ENCODE data around the gene TMEM11. TPM values are rescaled to one million over a fixed set of nuclear protein-coding genes. Genes with fewer than 3 reads are reported as not detected.

The TMEM11 gene
- total RNA-seq, 2 experiments from 2014 or later: 26.8 to 34.0 TPM

DNA sequence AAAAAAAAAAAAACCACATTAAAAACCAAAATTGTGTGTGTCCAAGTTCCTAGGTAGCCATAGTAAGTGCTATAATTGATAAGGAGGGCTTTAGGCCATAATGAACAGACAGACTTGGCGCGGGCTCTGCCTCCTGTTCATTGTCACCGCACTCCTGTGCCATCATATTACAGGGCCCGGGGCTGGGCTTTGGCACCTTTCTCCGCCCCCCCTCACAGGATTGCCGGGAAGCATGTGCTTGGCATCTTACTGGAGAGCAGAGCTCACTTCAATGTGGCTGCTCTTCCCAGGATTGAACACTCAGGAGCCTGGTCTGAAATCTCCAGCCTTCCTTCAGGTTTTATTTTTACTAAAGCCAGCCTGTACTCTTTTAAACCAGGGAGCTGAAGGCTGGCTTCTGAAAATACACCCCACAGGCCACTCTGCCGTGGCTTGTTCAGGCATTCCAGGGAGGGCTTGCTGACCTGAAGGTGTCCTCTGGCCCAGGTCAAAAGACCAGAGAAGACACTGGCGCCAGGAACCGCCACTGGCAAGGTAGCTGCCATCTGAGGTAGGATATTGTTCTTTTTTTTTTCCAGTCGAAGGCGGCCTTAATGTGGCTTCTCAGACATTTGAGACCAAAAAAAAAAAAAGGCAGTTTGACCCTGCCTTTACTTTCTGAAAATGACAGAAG, 47.9 kb downstream of the TMEM11 start:
- Histone ChIP-seq H2AFZ (ENCODE audit: low read length) (no peak overlapping the region), H3K36me3 (ENCODE audit: insufficient read depth, low read length) (no peaks in the 10 kb centered on the region), H3K79me2 (ENCODE audit: insufficient read depth, low read depth, low read length) (no peaks in the 10 kb centered on the region), H4K20me1 (ENCODE audit: insufficient read depth, low read length) (no peaks in the 10 kb centered on the region), H3K4me2 (ENCODE audit: low read length) (no peak overlapping the region), H3K4me3 (ENCODE audit: low read depth, low read length, poor library complexity, severe bottlenecking) (no peak overlapping the region), H3K27ac (ENCODE audit: low read depth, low read length, poor library complexity, severe bottlenecking) (no peak overlapping the region), H3K9me2 (ENCODE audit: insufficient read depth, low read length) (no peaks in the 10 kb centered on the region), H3K9me3 (ENCODE audit: low read length) (no peaks in the 10 kb centered on the region), H3K4me1 (ENCODE audit: insufficient read depth, low read length, poor library complexity, severe bottlenecking) (no peaks in the 10 kb centered on the region)
- ChIA-PET CTCF (ENCODE audit: unreplicated experiment) (interaction anchor here (0.5 kb wide), 1 partner anchor 110 kb away, joined by 4 read pairs; no protein-coding TSS in a partner anchor), POLR2A (no interaction called here)
- intact Hi-C loops (cut with micrococcal nuclease; ENCODE audit: unreplicated experiment): no loop called here
- no peak for DNase-seq (ENCODE audit: low spot score)
- TF ChIP-seq, protein P1, sequence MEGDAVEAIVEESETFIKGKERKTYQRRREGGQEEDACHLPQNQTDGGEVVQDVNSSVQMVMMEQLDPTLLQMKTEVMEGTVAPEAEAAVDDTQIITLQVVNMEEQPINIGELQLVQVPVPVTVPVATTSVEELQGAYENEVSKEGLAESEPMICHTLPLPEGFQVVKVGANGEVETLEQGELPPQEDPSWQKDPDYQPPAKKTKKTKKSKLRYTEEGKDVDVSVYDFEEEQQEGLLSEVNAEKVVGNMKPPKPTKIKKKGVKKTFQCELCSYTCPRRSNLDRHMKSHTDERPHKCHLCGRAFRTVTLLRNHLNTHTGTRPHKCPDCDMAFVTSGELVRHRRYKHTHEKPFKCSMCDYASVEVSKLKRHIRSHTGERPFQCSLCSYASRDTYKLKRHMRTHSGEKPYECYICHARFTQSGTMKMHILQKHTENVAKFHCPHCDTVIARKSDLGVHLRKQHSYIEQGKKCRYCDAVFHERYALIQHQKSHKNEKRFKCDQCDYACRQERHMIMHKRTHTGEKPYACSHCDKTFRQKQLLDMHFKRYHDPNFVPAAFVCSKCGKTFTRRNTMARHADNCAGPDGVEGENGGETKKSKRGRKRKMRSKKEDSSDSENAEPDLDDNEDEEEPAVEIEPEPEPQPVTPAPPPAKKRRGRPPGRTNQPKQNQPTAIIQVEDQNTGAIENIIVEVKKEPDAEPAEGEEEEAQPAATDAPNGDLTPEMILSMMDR (conservative IDR thresholded peaks at IDR 0.05; ENCODE audit: low read length): no peak
- no peak for TF ChIP-seq EZH2phosphoT487 (IDR thresholded peaks at IDR 0.05; ENCODE audit: borderline replicate concordance, low read depth, low read length)
- no TSS peak for BruUV-seq (replicated peaks)

DNA sequence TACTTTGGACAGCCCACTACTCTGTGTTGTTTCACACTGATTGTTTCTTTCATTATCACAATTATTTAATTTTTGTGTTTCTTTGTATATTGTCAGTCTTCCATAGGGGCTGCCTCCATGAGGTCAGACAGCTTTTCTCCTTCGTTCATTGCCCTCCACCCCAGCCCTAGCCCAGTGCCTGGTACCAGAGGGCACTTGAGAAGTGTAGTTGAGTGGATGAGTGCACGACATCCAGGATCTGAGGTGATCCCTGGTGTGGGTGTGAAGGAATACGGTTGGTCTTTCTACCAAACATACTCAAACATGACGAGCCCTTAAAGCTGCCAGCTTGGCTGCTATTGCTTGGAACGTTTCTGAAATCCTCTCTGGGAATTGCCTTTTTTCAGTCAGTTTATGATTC, 49.3 kb downstream of the TMEM11 start:
- H3K4me1 ChIP-seq (ENCODE audit: insufficient read depth, low read length, poor library complexity, severe bottlenecking): no peaks in the 10 kb centered on the region
- no peak for DNase-seq (ENCODE audit: low spot score)
- no peaks in the 10 kb centered on the region for H3K36me3 ChIP-seq (ENCODE audit: insufficient read depth, low read length)
- H3K4me2 ChIP-seq (ENCODE audit: low read length): no peak overlapping the region
- no peaks in the 10 kb centered on the region for H3K9me3 ChIP-seq (ENCODE audit: low read length)
- POLR2A ChIA-PET: no interaction called here
- no peaks in the 10 kb centered on the region for H3K9me2 ChIP-seq (ENCODE audit: insufficient read depth, low read length)
- CTCF ChIA-PET (ENCODE audit: unreplicated experiment): no interaction called here
- TF ChIP-seq EZH2phosphoT487 (IDR thresholded peaks at IDR 0.05; ENCODE audit: borderline replicate concordance, low read depth, low read length): no peak
- TF ChIP-seq, protein P1 (conservative IDR thresholded peaks at IDR 0.05; ENCODE audit: low read length): no peak
- intact Hi-C loops (cut with micrococcal nuclease; ENCODE audit: unreplicated experiment): no loop called here
- no peak overlapping the region for H2AFZ ChIP-seq (ENCODE audit: low read length)
- H4K20me1 ChIP-seq (ENCODE audit: insufficient read depth, low read length): no peaks in the 10 kb centered on the region
- no peak overlapping the region for H3K27ac ChIP-seq (ENCODE audit: low read depth, low read length, poor library complexity, severe bottlenecking)
- no peak overlapping the region for H3K4me3 ChIP-seq (ENCODE audit: low read depth, low read length, poor library complexity, severe bottlenecking)
- no peaks in the 10 kb centered on the region for H3K79me2 ChIP-seq (ENCODE audit: insufficient read depth, low read depth, low read length)
- BruUV-seq (replicated peaks): no TSS peak

DNA sequence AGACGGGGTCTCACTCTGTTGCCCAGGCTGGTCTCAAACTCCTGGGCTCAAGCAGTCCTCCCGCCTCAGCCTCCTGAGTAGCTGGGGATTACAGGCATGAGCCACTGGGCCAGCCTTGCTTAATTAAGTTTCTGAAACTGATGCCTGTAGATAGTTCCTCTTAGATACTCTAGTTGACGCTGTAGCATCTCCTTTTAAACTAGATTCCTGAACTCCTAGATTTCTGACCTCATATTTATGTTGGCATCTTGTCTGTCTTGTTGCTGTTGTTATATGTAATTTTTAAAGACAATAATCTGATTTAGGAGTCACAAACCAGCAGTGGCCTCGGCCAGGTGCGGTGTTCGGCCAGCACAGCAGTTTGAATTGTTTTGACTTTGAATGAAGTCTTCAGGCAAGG, 49.7 kb downstream of the TMEM11 start:
- POLR2A ChIA-PET: interaction anchor here (0.7 kb wide), 1 partner anchor 17 kb away, joined by 5 read pairs; no protein-coding TSS in a partner anchor
- intact Hi-C loops (cut with micrococcal nuclease; ENCODE audit: unreplicated experiment): no loop called here

More for the DNA sequence above, 49.7 kb downstream of the TMEM11 start:
- Histone ChIP-seq H2AFZ (ENCODE audit: low read length) (no peak overlapping the region), H3K79me2 (ENCODE audit: insufficient read depth, low read depth, low read length) (no peaks in the 10 kb centered on the region), H3K36me3 (ENCODE audit: insufficient read depth, low read length) (no peaks in the 10 kb centered on the region), H3K27ac (ENCODE audit: low read depth, low read length, poor library complexity, severe bottlenecking) (no peak overlapping the region), H4K20me1 (ENCODE audit: insufficient read depth, low read length) (no peaks in the 10 kb centered on the region), H3K9me3 (ENCODE audit: low read length) (no peaks in the 10 kb centered on the region), H3K4me3 (ENCODE audit: low read depth, low read length, poor library complexity, severe bottlenecking) (no peak overlapping the region), H3K4me2 (ENCODE audit: low read length) (no peak overlapping the region), H3K9me2 (ENCODE audit: insufficient read depth, low read length) (no peaks in the 10 kb centered on the region), H3K4me1 (ENCODE audit: insufficient read depth, low read length, poor library complexity, severe bottlenecking) (no peaks in the 10 kb centered on the region)
- DNase-seq (ENCODE audit: low spot score): peak; percentile 22
- CTCF ChIA-PET (ENCODE audit: unreplicated experiment): no interaction called here
- BruUV-seq (replicated peaks): no TSS peak
- TF ChIP-seq EZH2phosphoT487 (IDR thresholded peaks at IDR 0.05; ENCODE audit: borderline replicate concordance, low read depth, low read length): no peak
- TF ChIP-seq, protein P1 (conservative IDR thresholded peaks at IDR 0.05; ENCODE audit: low read length): peak; percentile 56
